GM12878 (cell line): ENCODE results near the gene OSGEPL1.

Experiments
- BCL11A ChIP-seq: IDR thresholded peaks from 2 replicates; pipeline ENCODE4 v1.6.1; 2011; ENCODE audit warnings: low read depth, low read length
- BHLHE40 ChIP-seq, 2 experiments: fragments of 450-650 bp in 1 of 2; IDR thresholded peaks; 2 replicates each; pipeline ENCODE4 v1.6.1; 2011 to 2017; ENCODE audit warnings: low read depth in 2 of 2, borderline replicate concordance in 1 of 2, improper control_type of control experiment in 1 of 2, low read length in 1 of 2, mild to moderate bottlenecking in 1 of 2
- CBFB ChIP-seq: IDR thresholded peaks from 2 replicates; pipeline ENCODE4 v1.6.1; 2016; ENCODE audit warnings: antibody characterized with exemption, low read depth
- CHD2 ChIP-seq: IDR thresholded peaks from 2 replicates; pipeline ENCODE4 v1.6.1; 2011; ENCODE audit warnings: low read depth, low read length, improper control_type of control experiment, borderline replicate concordance
- FOXM1 ChIP-seq: IDR thresholded peaks from 2 replicates; pipeline ENCODE4 v1.6.1; 2012; ENCODE audit warnings: low read depth, mild to moderate bottlenecking, inconsistent platforms, low read length, moderate library complexity
- PML ChIP-seq: IDR thresholded peaks from 2 replicates; pipeline ENCODE4 v1.6.1; 2012; ENCODE audit warnings: low read length, inconsistent platforms
- POLR2AphosphoS5 ChIP-seq: IDR thresholded peaks from 2 replicates; pipeline ENCODE4 v1.6.1; 2011; ENCODE audit warnings: mild to moderate bottlenecking, low read length, inconsistent platforms
- SIN3A ChIP-seq: IDR thresholded peaks from 2 replicates; pipeline ENCODE4 v1.6.1; 2012; ENCODE audit warnings: low read depth, low read length, improper control_type of control experiment
- SUZ12 ChIP-seq: fragments of 200-600 bp; sonication (generic); IDR thresholded peaks from one replicate; pipeline ENCODE4 v1.6.1; 2018; ENCODE audit warnings: antibody characterized with exemption, mild to moderate bottlenecking; ENCODE audit not compliant: unreplicated experiment
- TCF12 ChIP-seq: IDR thresholded peaks from 2 replicates; pipeline ENCODE4 v1.6.1; 2011; ENCODE audit warnings: low read depth, mild to moderate bottlenecking, low read length
- ZNF274 ChIP-seq: IDR thresholded peaks from one replicate; pipeline ENCODE4 v1.8.0; 2011; ENCODE audit not compliant: insufficient read length, insufficient read depth
- TF ChIP-seq, protein P1 (sequence below), 3 experiments: IDR thresholded peaks in 2 of 3; conservative IDR thresholded peaks in 1 of 3; 2 replicates each; pipeline ENCODE4 v1.5.1; 2011; ENCODE audit warnings: low read depth in 3 of 3, low read length in 3 of 3, mild to moderate bottlenecking in 3 of 3, control low read depth in 2 of 3, moderate library complexity in 2 of 3, inconsistent platforms in 1 of 3, mixed read lengths in 1 of 3; ENCODE audit not compliant: control insufficient read depth in 2 of 3, insufficient read depth in 1 of 3; ENCODE audit errors: extremely low read depth in 1 of 3
- TF ChIP-seq, protein P2 (sequence below): fragments of 450-650 bp; IDR thresholded peaks from 2 replicates; pipeline ENCODE4 v1.6.1; 2018; ENCODE audit warnings: borderline replicate concordance, mild to moderate bottlenecking; ENCODE audit not compliant: partially characterized antibody
- TF ChIP-seq, protein P3 (sequence below): IDR thresholded peaks from 2 replicates; pipeline ENCODE4 v1.6.1; 2011; ENCODE audit warnings: borderline replicate concordance, low read depth, mild to moderate bottlenecking, moderate library complexity, mixed read lengths, low read length; ENCODE audit not compliant: insufficient read depth; ENCODE audit errors: extremely low read length

DNA sequence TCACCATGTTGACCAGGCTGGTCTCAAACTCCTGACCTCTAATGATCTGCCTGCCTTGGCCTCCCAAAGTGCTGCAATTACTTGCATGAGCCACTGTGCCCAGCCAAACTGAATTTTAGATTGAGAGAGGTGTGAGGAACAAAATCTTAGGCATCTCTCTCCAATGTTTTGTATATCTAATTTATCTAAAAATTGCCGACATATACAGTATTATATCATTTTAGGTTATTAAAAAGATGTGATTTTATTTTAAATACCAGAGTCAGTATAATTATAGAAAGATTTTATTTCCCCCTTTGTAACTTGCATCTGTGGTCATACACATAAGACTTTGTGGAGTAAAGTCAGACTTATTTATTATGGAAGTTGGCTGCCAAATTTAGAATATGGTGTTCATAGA is 31.7 kb upstream of the OSGEPL1 start:
- TF ChIP-seq, protein P1, sequence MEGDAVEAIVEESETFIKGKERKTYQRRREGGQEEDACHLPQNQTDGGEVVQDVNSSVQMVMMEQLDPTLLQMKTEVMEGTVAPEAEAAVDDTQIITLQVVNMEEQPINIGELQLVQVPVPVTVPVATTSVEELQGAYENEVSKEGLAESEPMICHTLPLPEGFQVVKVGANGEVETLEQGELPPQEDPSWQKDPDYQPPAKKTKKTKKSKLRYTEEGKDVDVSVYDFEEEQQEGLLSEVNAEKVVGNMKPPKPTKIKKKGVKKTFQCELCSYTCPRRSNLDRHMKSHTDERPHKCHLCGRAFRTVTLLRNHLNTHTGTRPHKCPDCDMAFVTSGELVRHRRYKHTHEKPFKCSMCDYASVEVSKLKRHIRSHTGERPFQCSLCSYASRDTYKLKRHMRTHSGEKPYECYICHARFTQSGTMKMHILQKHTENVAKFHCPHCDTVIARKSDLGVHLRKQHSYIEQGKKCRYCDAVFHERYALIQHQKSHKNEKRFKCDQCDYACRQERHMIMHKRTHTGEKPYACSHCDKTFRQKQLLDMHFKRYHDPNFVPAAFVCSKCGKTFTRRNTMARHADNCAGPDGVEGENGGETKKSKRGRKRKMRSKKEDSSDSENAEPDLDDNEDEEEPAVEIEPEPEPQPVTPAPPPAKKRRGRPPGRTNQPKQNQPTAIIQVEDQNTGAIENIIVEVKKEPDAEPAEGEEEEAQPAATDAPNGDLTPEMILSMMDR (IDR thresholded peaks at IDR 0.05 in 2 of 3, conservative IDR thresholded peaks at IDR 0.05 in 1 of 3; ENCODE audit: control insufficient read depth in 2 of 3, extremely low read depth in 1 of 3, insufficient read depth in 1 of 3, low read depth in 3 of 3, low read length in 3 of 3): no peak
- TF ChIP-seq POLR2AphosphoS5: no peak
- TF ChIP-seq CHD2: no peak
- no peak for TF ChIP-seq BCL11A
- no peak for TF ChIP-seq TCF12
- no peak for TF ChIP-seq ZNF274
- no peak for TF ChIP-seq SUZ12
- TF ChIP-seq PML: no peak
- TF ChIP-seq CBFB: no peak
- TF ChIP-seq SIN3A: no peak
- TF ChIP-seq BHLHE40 (IDR thresholded peaks at IDR 0.05; ENCODE audit: borderline replicate concordance in 1 of 2, low read depth in 2 of 2, low read length in 1 of 2): no peak
- TF ChIP-seq, protein P2, sequence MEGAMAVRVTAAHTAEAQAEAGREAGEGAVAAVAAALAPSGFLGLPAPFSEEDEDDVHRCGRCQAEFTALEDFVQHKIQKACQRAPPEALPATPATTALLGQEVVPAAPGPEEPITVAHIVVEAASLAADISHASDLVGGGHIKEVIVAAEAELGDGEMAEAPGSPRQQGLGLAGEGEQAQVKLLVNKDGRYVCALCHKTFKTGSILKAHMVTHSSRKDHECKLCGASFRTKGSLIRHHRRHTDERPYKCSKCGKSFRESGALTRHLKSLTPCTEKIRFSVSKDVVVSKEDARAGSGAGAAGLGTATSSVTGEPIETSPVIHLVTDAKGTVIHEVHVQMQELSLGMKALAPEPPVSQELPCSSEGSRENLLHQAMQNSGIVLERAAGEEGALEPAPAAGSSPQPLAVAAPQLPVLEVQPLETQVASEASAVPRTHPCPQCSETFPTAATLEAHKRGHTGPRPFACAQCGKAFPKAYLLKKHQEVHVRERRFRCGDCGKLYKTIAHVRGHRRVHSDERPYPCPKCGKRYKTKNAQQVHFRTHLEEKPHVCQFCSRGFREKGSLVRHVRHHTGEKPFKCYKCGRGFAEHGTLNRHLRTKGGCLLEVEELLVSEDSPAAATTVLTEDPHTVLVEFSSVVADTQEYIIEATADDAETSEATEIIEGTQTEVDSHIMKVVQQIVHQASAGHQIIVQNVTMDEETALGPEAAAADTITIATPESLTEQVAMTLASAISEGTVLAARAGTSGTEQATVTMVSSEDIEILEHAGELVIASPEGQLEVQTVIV: no peak
- TF ChIP-seq FOXM1: no peak
- TF ChIP-seq, protein P3, sequence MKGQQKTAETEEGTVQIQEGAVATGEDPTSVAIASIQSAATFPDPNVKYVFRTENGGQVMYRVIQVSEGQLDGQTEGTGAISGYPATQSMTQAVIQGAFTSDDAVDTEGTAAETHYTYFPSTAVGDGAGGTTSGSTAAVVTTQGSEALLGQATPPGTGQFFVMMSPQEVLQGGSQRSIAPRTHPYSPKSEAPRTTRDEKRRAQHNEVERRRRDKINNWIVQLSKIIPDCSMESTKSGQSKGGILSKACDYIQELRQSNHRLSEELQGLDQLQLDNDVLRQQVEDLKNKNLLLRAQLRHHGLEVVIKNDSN: no peak
